Measurements from ENCODE around the gene PROK1. TPM values are rescaled to one million over a fixed set of nuclear protein-coding genes. Genes with fewer than 3 reads are reported as not detected.

The PROK1 gene
- total RNA-seq, 2 donors from 2014 or later, result 0.26 to 4.9 TPM

DNA sequence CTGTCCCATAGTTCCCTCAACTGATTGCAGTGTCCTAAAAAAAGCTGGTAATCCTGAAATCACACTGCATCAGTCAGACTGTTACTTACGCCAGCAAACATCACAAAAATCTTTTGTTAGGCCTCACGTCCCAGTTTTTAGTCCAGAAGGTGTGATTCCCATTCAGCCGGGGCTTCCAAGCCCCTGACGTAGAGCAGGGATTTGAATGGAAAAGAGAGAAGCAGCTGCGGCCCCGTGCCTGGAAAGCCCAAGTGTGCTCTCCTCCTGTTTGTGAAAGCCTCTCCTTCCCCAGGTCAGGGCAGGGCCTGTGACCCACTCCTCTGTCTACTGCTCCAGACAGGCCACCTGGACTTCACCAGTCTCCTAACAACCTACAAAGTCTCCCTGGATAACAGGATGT is 47.3 kb downstream of the PROK1 start:
- Histone ChIP-seq H3K27me3 (no peaks in the 10 kb centered on the region), H3K4me1 (no peaks in the 10 kb centered on the region), H3K36me3 (replicated peaks in 1 of 2; ENCODE audit: insufficient read depth in 1 of 2, low read depth in 2 of 2) (no peaks in the 10 kb centered on the region), H3K27ac (no peak overlapping the region), H3K9me3 (no peaks in the 10 kb centered on the region), H3K4me3 (no peak overlapping the region)
- WGBS, 2 donors, result 48 to 62% methylated on average over 6 of the region's 6 CpGs
- DNase-seq, result no peak
- no peak for TF ChIP-seq POLR2A (IDR thresholded peaks at IDR 0.05)
- TF ChIP-seq, protein P1, sequence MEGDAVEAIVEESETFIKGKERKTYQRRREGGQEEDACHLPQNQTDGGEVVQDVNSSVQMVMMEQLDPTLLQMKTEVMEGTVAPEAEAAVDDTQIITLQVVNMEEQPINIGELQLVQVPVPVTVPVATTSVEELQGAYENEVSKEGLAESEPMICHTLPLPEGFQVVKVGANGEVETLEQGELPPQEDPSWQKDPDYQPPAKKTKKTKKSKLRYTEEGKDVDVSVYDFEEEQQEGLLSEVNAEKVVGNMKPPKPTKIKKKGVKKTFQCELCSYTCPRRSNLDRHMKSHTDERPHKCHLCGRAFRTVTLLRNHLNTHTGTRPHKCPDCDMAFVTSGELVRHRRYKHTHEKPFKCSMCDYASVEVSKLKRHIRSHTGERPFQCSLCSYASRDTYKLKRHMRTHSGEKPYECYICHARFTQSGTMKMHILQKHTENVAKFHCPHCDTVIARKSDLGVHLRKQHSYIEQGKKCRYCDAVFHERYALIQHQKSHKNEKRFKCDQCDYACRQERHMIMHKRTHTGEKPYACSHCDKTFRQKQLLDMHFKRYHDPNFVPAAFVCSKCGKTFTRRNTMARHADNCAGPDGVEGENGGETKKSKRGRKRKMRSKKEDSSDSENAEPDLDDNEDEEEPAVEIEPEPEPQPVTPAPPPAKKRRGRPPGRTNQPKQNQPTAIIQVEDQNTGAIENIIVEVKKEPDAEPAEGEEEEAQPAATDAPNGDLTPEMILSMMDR (IDR thresholded peaks at IDR 0.05), result no peak
- intact Hi-C loops (cut with DNase I), result no loop called here
- ATAC-seq, result no peak

DNA sequence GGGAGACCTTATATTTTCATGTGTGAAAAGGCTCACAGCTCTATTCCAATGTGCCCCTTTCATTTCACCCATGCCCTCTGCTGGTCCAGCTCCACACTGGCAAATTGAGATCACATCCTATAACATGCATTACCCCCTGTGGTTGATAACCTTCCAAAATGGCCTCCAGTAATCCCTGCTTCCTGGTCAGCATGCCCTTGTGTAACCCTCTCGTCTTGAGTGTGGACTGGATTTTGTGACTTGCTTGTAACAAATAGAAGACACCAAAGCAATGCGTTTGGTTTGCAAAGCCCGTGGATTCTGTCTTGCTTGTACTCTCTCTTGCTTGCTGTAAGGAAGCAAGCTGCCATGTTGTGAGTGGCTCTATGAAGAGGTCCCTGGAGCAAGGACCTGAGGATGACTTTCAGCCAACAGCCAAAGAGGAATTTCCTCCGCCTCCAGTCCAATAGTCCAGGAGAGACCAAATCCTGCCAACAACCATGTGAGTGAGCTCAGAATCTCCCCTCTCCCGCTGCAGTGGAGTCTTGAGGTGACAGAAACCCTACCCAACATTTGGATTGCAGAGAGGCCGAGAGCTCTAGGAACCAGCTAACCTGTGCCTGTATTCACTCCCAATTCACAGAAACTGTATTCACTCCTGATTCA is 50.7 kb downstream of the PROK1 start:
- Histone ChIP-seq H3K27me3 (no peaks in the 10 kb centered on the region), H3K4me3 (no peak overlapping the region), H3K27ac (no peak overlapping the region), H3K9me3 (no peaks in the 10 kb centered on the region), H3K4me1 (no peaks in the 10 kb centered on the region), H3K36me3 (replicated peaks in 1 of 2; ENCODE audit: insufficient read depth in 1 of 2, low read depth in 2 of 2) (no peaks in the 10 kb centered on the region)
- DNase-seq (no peak), ATAC-seq (no peak)
- 71 to 75% methylated on average over 6 of the region's 6 CpGs for WGBS, 2 donors
- TF ChIP-seq, protein P1 (IDR thresholded peaks at IDR 0.05), result no peak
- TF ChIP-seq POLR2A (IDR thresholded peaks at IDR 0.05), result no peak
- intact Hi-C loops (cut with DNase I), result no loop called here

DNA sequence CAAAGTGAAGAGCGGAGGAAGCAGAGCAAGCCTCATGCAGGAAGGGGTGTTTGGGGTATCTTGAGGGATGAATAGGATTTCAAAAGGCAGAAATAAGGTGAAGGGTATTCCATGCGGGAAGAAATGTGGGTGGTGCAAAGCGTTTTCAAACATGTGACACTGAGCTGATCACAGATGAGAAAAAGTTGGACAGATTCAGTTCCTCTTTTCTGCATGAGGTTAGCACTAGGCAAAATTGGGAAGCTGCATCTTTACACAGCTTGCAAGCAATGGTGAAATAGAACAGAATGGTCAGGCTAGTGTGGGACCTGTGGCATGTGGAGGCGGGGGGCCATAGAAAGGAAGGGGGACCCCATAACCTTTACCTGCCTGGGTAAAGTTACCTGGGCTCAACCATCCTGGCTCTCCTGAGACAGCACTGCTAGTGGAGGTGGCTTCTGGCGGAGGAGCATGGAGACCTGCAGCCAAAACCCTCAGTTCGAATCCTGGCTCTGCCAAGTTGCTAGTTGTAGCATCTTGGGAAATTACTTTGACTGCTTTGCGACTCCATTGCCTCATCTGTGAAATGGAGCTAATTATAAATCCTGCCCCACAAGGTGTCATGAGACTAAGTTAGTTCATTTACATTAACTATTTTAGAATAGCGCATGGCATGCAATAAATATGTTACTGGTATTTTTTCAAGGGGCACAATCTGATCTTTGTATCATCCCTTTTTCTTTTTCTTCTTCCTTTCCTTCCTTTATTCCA is 51.6 kb downstream of the PROK1 start:
- TF ChIP-seq, protein P1 (IDR thresholded peaks at IDR 0.05), result no peak
- TF ChIP-seq POLR2A (IDR thresholded peaks at IDR 0.05), result no peak

DNA sequence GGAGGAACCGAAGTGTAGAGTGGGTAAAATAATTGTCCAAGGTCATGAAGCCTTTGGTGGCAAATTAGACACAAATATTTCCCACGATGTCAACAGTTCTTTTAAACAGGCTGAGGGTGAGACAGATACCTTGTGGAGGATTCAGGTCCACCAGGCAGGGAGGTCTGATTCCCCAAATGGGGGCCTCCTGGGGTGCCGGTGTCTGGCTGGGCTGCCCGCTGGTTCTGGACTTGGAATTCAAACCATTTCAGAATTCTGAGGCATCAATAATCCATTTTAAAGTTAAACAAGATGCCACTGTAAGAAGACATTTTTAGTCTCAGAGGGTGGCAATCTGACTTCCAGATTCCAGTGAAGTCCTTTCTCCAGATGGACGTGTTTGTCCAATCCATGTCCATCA is 52.5 kb downstream of the PROK1 start:
- ATAC-seq, result no peak
- no peak for TF ChIP-seq POLR2A (IDR thresholded peaks at IDR 0.05)
- TF ChIP-seq, protein P1 (IDR thresholded peaks at IDR 0.05), result no peak
- Histone ChIP-seq H3K4me3 (no peak overlapping the region), H3K9me3 (no peaks in the 10 kb centered on the region), H3K4me1 (no peaks in the 10 kb centered on the region), H3K36me3 (replicated peaks in 1 of 2; ENCODE audit: insufficient read depth in 1 of 2, low read depth in 2 of 2) (no peaks in the 10 kb centered on the region), H3K27me3 (no peaks in the 10 kb centered on the region), H3K27ac (no peak overlapping the region)
- DNase-seq, result no peak
- intact Hi-C loops (cut with DNase I), result no loop called here
- WGBS, 2 donors, result 45 to 52% methylated on average over 5 of the region's 5 CpGs

More for the DNA sequence above, 51.6 kb downstream of the PROK1 start:
- no peak overlapping the region for H3K4me3 ChIP-seq
- no peaks in the 10 kb centered on the region for H3K4me1 ChIP-seq
- intact Hi-C loops (cut with DNase I), result no loop called here
- WGBS, 2 donors, result 53 to 57% methylated on average over 8 of the region's 8 CpGs
- no peaks in the 10 kb centered on the region for H3K27me3 ChIP-seq
- ATAC-seq, result no peak
- DNase-seq, result peak in 1 of 4 donors; percentile 15
- no peaks in the 10 kb centered on the region for H3K36me3 ChIP-seq (replicated peaks in 1 of 2; ENCODE audit: insufficient read depth in 1 of 2, low read depth in 2 of 2)
- H3K9me3 ChIP-seq, result no peaks in the 10 kb centered on the region
- H3K27ac ChIP-seq, result no peak overlapping the region
